K562 (cell line): Measurements from ENCODE around the gene MPIG6B. TPM values are rescaled to one million over a fixed set of nuclear protein-coding genes. Genes with fewer than 3 reads are reported as not detected.
A peak's percentile ranks its signal among the peaks of the same experiment; 100 is the strongest.

ENCODE experiments used
- ATF7 ChIP-seq: fragments of 450-650 bp; IDR thresholded peaks from 2 replicates; pipeline ENCODE4 v1.7.1; 2014; ENCODE audit warnings: mild to moderate bottlenecking, moderate library complexity
- BHLHE40 ChIP-seq: IDR thresholded peaks from 2 replicates; pipeline ENCODE4 v1.6.1; 2011; ENCODE audit warnings: low read length, improper control_type of control experiment
- CBX5 ChIP-seq: IDR thresholded peaks from 2 replicates; pipeline ENCODE4 v1.6.1; 2014; ENCODE audit warnings: low read depth, borderline replicate concordance
- FOSL1 ChIP-seq: fragments of 200-800 bp; sonication (Bioruptor generic); conservative IDR thresholded peaks from 2 replicates; pipeline ENCODE4 v1.6.1; 2016; ENCODE audit warnings: missing genetic modification characterization, missing compliant biosample characterization
- ILK ChIP-seq: fragments of 450-650 bp; IDR thresholded peaks from 2 replicates; pipeline ENCODE4 v1.6.1; 2016; ENCODE audit warnings: missing genetic modification characterization, low read depth, mild to moderate bottlenecking, missing compliant biosample characterization, moderate library complexity, borderline replicate concordance
- JUN ChIP-seq, 2 experiments: sonication (generic) in 1 of 2; formaldehyde crosslinking in 1 of 2; IDR thresholded peaks; 2 replicates each; pipeline versions ENCODE4 v1.6.1 to v1.8.0; 2012 to 2022; ENCODE audit warnings: borderline replicate concordance in 2 of 2, mild to moderate bottlenecking in 2 of 2, improper control_type of control experiment in 1 of 2, low read depth in 1 of 2, low read length in 1 of 2, missing genetic modification reagents in 1 of 2
- RERE ChIP-seq: sonication (generic); formaldehyde crosslinking; IDR thresholded peaks from 2 replicates; pipeline ENCODE4 v1.8.0; 2023; ENCODE audit warnings: missing genetic modification reagents, mild to moderate bottlenecking, borderline replicate concordance
- SMAD4 ChIP-seq: fragments of 250-450 bp; sonication (Bioruptor Pico); conservative IDR thresholded peaks from 2 replicates; pipeline ENCODE4 v1.8.0; 2021; ENCODE audit warnings: inconsistent platforms, mild to moderate bottlenecking, moderate library complexity
- TCFL5 ChIP-seq: fragments of 250-450 bp; sonication (Bioruptor Pico); conservative IDR thresholded peaks from 2 replicates; pipeline ENCODE4 v1.6.1; 2021; ENCODE audit warnings: mild to moderate bottlenecking, moderate library complexity, matching md5 sums
- ZNF277 ChIP-seq: fragments of 250-450 bp; sonication (Bioruptor Pico); IDR thresholded peaks from 2 replicates; pipeline ENCODE4 v1.8.0; 2022; ENCODE audit warnings: inconsistent platforms, mild to moderate bottlenecking, moderate library complexity, borderline replicate concordance
- ZNF561 ChIP-seq: fragments of 450-650 bp; formaldehyde crosslinking; conservative IDR thresholded peaks from 2 replicates; pipeline ENCODE4 v1.4.0; 2020; ENCODE audit warnings: mild to moderate bottlenecking, moderate library complexity
- ZNF655 ChIP-seq: fragments of 250-450 bp; sonication (Bioruptor Pico); IDR thresholded peaks from 2 replicates; pipeline ENCODE4 v1.5.0; 2021
- polyA plus RNA-seq, 8 experiments: library from polyadenylated mRNA; depleted of rRNA in 4 of 8; stranded (reverse) in 5 of 8; unstranded in 3 of 8; fragments of >200 nt; fragmentation: Nextera tagmentation in 2 of 8; fragmentation: Illumina TruSeq in 1 of 8; extraction: Ambion mirVana in 2 of 8; extraction: Trizol in 1 of 8; gene quantifications; 2 replicates each; pipeline versions ENCODE4 v1.2.1 to v1.2.3, GENCODE V29; 2011 to 2014; ENCODE audit warnings: inconsistent platforms in 1 of 8, missing spikeins in 1 of 8
- total RNA-seq, 7 experiments: library from RNA; depleted of rRNA in 6 of 7; stranded (reverse); fragments of >200 nt in 6 of 7; fragmentation: Illumina TruSeq in 2 of 7; extraction: Trizol in 2 of 7; gene quantifications; 2 replicates each; pipeline versions ENCODE4 v1.2.1 to v1.2.3, GENCODE V29; 2011 to 2021; ENCODE audit warnings: low replicate concordance in 1 of 7
- TF ChIP-seq, protein P1 (sequence below): fragments of 450-650 bp; conservative IDR thresholded peaks from 2 replicates; pipeline ENCODE4 v1.6.1; 2016; ENCODE audit warnings: missing genetic modification characterization, low read depth, mild to moderate bottlenecking, control low read depth, missing compliant biosample characterization

The MPIG6B gene
- total and polyA plus RNA-seq, 9 of the 15 experiments (the other 6 are each of a cell fraction or from before 2014, with no cell fraction given): 0.11 to 1.2 (median 0.28) TPM; not detected in 1

DNA sequence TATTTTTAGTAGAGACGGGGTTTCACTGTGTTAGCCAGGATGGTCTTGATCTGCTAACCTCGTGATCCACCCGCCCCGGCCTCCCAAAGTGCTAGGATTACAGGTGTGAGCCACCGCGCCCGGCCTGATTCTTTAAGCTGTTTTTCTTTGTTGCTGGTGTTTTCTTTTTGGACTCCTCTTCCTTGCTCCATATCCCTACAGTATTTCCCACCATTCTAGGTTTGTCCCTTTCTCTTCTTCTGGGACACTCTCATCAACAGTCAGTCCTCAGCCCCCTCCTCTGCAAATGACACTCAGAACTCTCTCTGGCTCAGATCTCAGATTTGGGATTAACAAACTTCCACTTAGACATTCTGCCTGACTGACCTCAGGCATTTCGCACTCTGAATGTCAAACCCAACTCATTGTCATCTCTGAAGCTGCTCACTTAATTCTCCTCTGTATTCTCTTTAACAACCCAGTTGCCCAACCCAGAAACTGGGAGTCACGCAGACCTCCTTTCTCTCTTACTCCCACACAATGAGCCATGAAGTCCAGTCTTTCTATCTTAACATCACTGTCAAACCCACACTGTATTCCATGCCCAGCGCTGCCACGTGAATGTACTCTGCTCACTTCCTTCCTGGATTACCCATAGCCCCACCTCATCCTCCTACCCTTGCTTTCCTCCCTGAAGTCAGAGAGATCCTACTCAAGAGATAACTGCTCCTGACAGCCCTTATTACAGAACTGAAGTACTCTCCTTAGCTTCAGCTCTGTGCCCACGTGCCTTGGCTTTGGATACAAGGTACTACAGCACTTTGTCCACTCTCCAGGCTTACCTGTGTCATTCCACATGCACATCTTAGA, 2.6 kb downstream of the MPIG6B start (continued):
- TF ChIP-seq FOSL1 (tag) (peak; percentile 40), ZNF561 (CRISPR knock-in tag) (no peak), TCFL5 (CRISPR knock-in tag) (peak; percentile 72; the same call in 1 of the 2 replicates), ATF7 (peak; percentile 52; the same call in 1 of the 2 replicates), SMAD4 (CRISPR knock-in tag) (peak; percentile 85), ZNF277 (CRISPR knock-in tag) (no peak), ZNF655 (CRISPR knock-in tag) (no peak), BHLHE40 (peak; percentile 76), JUN (IDR thresholded peaks at IDR 0.05; ENCODE audit: borderline replicate concordance, low read depth, low read length) (peak; percentile 22; the same call in 1 of the 2 replicates), JUN (CRISPR knock-in tag; IDR thresholded peaks at IDR 0.05; ENCODE audit: borderline replicate concordance) (no peak), ILK (tag) (peak; percentile 41; the same call in 1 of the 2 replicates), CBX5 (no peak), RERE (no peak)
- TF ChIP-seq, protein P1, sequence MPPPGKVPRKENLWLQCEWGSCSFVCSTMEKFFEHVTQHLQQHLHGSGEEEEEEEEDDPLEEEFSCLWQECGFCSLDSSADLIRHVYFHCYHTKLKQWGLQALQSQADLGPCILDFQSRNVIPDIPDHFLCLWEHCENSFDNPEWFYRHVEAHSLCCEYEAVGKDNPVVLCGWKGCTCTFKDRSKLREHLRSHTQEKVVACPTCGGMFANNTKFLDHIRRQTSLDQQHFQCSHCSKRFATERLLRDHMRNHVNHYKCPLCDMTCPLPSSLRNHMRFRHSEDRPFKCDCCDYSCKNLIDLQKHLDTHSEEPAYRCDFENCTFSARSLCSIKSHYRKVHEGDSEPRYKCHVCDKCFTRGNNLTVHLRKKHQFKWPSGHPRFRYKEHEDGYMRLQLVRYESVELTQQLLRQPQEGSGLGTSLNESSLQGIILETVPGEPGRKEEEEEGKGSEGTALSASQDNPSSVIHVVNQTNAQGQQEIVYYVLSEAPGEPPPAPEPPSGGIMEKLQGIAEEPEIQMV: peak; percentile 50; the same call in 1 of the 2 replicates
